ENCODE results near the gene MAP4K4. TPM values are rescaled to one million over a fixed set of nuclear protein-coding genes. Genes with fewer than 3 reads are reported as not detected.

The MAP4K4 gene
- total and polyA plus RNA-seq, 2 experiments from 2014 or later: 61.6 to 131 TPM

DNA sequence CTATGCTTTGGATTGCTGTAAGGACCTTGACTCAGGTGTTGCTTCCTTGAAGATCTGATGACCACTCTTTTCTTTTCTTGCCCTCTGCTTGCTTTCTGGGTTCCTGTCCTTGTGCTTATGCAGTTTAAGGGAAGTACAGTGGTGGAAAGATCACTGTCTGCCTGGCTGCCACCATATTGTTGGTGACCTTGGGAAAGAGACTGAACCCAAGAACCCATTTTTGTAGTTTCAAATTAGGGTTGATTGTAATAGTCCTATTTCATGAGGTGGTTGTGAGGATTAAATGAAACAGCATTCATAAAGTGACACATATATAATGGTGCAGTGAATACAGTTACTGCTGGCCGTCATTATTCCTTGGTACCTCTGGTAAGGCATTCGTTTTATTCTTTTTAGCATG, 41.1 kb downstream of the MAP4K4 start:
- no peaks in the 10 kb centered on the region for H3K27me3 ChIP-seq
- no peak for DNase-seq (ENCODE audit: low read depth in 1 of 2, low spot score in 1 of 2)
- TF ChIP-seq, protein P1, sequence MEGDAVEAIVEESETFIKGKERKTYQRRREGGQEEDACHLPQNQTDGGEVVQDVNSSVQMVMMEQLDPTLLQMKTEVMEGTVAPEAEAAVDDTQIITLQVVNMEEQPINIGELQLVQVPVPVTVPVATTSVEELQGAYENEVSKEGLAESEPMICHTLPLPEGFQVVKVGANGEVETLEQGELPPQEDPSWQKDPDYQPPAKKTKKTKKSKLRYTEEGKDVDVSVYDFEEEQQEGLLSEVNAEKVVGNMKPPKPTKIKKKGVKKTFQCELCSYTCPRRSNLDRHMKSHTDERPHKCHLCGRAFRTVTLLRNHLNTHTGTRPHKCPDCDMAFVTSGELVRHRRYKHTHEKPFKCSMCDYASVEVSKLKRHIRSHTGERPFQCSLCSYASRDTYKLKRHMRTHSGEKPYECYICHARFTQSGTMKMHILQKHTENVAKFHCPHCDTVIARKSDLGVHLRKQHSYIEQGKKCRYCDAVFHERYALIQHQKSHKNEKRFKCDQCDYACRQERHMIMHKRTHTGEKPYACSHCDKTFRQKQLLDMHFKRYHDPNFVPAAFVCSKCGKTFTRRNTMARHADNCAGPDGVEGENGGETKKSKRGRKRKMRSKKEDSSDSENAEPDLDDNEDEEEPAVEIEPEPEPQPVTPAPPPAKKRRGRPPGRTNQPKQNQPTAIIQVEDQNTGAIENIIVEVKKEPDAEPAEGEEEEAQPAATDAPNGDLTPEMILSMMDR (IDR thresholded peaks at IDR 0.05; ENCODE audit: low read depth, low read length): no peak
- H3K4me3 ChIP-seq: no peak overlapping the region
- no peak overlapping the region for H3K27ac ChIP-seq
- H3K36me3 ChIP-seq: no peaks in the 10 kb centered on the region
- H3K9me3 ChIP-seq (ENCODE audit: low read depth): no peaks in the 10 kb centered on the region
- H3K4me1 ChIP-seq (ENCODE audit: low read depth): peaks cover 63% of the 10 kb centered on the region

- no peaks in the 10 kb centered on the region for H3K9me3 ChIP-seq (ENCODE audit: low read depth)
- H3K4me1 ChIP-seq (ENCODE audit: low read depth): peaks cover 57% of the 10 kb centered on the region
- TF ChIP-seq, protein P1 (IDR thresholded peaks at IDR 0.05; ENCODE audit: low read depth, low read length): no peak
- peak overlapping the region; percentile 4 for H3K27ac ChIP-seq
- H3K4me3 ChIP-seq: no peak overlapping the region
- DNase-seq (ENCODE audit: low read depth in 1 of 2, low spot score in 1 of 2): no peak
- H3K27me3 ChIP-seq: no peaks in the 10 kb centered on the region
- no peaks in the 10 kb centered on the region for H3K36me3 ChIP-seq
These were observed 43.1 kb downstream of the MAP4K4 start for GRCh38 chr2:101740555-101740964.

DNA sequence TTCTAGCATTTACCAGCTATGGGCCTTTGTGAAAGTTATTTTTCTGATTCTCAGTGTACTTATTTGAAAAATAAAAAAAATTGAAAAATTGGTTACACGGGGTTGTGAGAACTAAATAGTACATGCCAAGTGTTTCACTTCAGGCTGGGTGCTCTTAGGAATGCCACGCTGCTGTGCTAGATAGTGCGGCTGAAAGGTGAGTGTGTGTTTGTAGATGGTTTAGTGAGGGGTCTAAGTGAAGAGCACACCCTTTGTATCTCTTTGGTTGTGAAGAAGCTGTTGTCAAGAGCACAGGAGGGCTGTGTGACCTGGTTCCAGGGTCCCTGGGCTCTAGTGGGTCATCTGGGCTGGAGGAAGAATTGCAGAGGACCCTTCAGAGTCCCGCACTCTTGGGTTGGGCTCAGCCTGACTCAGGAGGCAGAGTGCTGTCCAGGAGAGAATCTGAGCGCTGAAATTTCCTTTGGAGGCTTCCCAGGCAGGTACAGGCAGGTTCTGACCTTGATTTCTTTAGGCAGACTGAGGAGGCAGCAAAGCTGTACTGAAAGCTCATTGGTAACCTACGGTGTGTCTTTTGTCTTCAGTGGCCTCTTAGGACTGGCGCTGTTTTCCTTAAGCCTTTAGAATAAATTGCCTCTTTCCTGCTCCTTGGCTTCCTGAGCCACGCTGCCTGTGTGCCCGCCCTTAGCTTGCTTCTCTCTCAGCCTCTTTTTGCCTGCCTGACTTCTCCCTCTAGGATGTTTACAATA, 44.4 kb downstream of the MAP4K4 start:
- Histone ChIP-seq H3K27me3 (no peaks in the 10 kb centered on the region), H3K36me3 (no peaks in the 10 kb centered on the region), H3K9me3 (ENCODE audit: low read depth) (no peaks in the 10 kb centered on the region), H3K4me1 (ENCODE audit: low read depth) (peaks cover 43% of the 10 kb centered on the region), H3K27ac (peak overlapping the region; percentile 76), H3K4me3 (no peak overlapping the region)
- DNase-seq (ENCODE audit: low read depth in 1 of 2, low spot score in 1 of 2): no peak
- TF ChIP-seq, protein P1 (IDR thresholded peaks at IDR 0.05; ENCODE audit: low read depth, low read length): no peak

DNA sequence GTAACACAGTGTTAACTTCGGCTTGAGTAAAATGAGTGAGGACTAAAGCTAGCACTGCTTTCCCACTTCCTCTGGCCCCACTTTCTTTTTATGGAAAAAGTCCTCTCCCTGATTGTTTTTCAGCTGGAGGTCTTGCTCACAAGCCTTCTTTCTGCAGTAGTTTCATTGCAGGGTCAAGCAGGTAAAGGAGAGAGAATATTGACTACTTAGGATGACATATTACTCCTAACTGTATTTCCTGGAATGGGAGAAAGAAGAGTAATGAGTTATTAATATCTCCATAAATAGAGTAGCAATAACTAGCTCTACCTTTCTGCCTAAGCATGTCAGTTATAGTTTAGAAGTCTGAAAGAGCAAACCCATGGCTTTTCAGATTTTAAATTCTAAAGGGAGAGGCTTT, 45.0 kb downstream of the MAP4K4 start:
- TF ChIP-seq, protein P1 (IDR thresholded peaks at IDR 0.05; ENCODE audit: low read depth, low read length): no peak
- peak overlapping the region; percentile 76 for H3K27ac ChIP-seq
- no peak overlapping the region for H3K4me3 ChIP-seq
- no peak for DNase-seq (ENCODE audit: low read depth in 1 of 2, low spot score in 1 of 2)
- H3K9me3 ChIP-seq (ENCODE audit: low read depth): no peaks in the 10 kb centered on the region
- no peaks in the 10 kb centered on the region for H3K27me3 ChIP-seq
- peaks cover 44% of the 10 kb centered on the region for H3K4me1 ChIP-seq (ENCODE audit: low read depth)
- no peaks in the 10 kb centered on the region for H3K36me3 ChIP-seq

GRCh38 chr2:101743288-101743687, 45.8 kb downstream of the MAP4K4 start:
- TF ChIP-seq, protein P1 (IDR thresholded peaks at IDR 0.05; ENCODE audit: low read depth, low read length): no peak
- no peak overlapping the region for H3K4me3 ChIP-seq
- H3K4me1 ChIP-seq (ENCODE audit: low read depth): peaks cover 49% of the 10 kb centered on the region
- no peaks in the 10 kb centered on the region for H3K36me3 ChIP-seq
- DNase-seq (ENCODE audit: low read depth in 1 of 2, low spot score in 1 of 2): no peak
- H3K27ac ChIP-seq: peak overlapping the region; percentile 76
- H3K27me3 ChIP-seq: no peaks in the 10 kb centered on the region
- no peaks in the 10 kb centered on the region for H3K9me3 ChIP-seq (ENCODE audit: low read depth)
